Measurements from ENCODE around the gene MGAT3. TPM values are rescaled to one million over a fixed set of nuclear protein-coding genes. Genes with fewer than 3 reads are reported as not detected.

Gene MGAT3
- total and polyA plus RNA-seq, 2 donors (not counting 3 experiments of a cell fraction or from before 2014, with no cell fraction given), result not detected

DNA sequence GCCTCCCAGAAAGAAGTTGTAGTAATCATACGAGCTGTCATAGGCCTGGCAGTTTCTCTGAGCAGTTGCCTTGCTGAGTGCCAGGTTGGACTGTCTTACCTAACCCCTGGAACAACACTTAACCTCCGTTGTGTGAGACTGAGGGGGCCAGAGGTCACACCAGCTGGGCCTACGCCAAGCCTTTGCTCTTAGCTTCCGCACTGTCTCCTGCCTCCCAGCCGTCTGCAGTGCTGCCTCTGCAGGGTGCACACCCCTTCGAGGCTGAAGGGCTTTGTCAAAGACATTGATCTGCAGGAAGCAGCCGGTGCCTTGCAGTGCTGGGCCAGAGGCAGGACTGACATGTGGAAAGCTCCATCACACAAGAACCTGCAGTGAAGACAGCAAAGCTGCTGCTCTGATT is 40.5 kb upstream of the MGAT3 start:
- dilution Hi-C loops (cut with MboI; ENCODE audit: extremely low pct_ligation_motif_present, low sequenced_read_pairs), result no loop called here
- Histone ChIP-seq H4K20me1 (replicated peaks; ENCODE audit: control insufficient read depth, extremely low read depth, insufficient read depth, low read length) (no peaks in the 10 kb centered on the region), H3K9ac (replicated peaks; ENCODE audit: extremely low read depth, insufficient read depth, low read length) (no peak overlapping the region), H3K27me3 (ENCODE audit: control insufficient read depth in 2 of 2, insufficient read depth in 2 of 2, low read length in 2 of 2) (no peaks in the 10 kb centered on the region), H3K9me1 (replicated peaks; ENCODE audit: control insufficient read depth, extremely low read depth, insufficient read depth, low read length) (no peaks in the 10 kb centered on the region), H3K79me2 (ENCODE audit: control insufficient read depth, insufficient read depth, low read length) (no peaks in the 10 kb centered on the region), H2AFZ (ENCODE audit: low read depth, low read length) (no peak overlapping the region), H3K4me2 (ENCODE audit: insufficient read depth, low read length) (no peak overlapping the region), H3K9me3 (replicated peaks; ENCODE audit: control insufficient read depth, insufficient read depth, low read length) (no peaks in the 10 kb centered on the region), H3K27ac (ENCODE audit: insufficient read depth, low read depth, low read length) (no peak overlapping the region), H3K4me3 (replicated peaks in 1 of 3; ENCODE audit: insufficient read depth in 1 of 3, low read depth in 1 of 3, low read length in 3 of 3) (no peak overlapping the region), H3K36me3 (ENCODE audit: control insufficient read depth in 2 of 2, extremely low read depth in 1 of 2, insufficient read depth in 2 of 2, low read length in 2 of 2) (peaks cover 0 to 35% of the 10 kb centered on the region in 2 experiments), H3K4me1 (ENCODE audit: control insufficient read depth, extremely low read depth, insufficient read depth, low read length) (no peaks in the 10 kb centered on the region)
- peak; percentile 20 for DNase-seq (ENCODE audit: low read depth, low spot score)
- POLR2A ChIA-PET, result no interaction called here
- TF ChIP-seq JUN (IDR thresholded peaks at IDR 0.05; ENCODE audit: borderline replicate concordance, insufficient read depth, insufficient read length, low read depth), result no peak
- TF ChIP-seq EZH2 (IDR thresholded peaks at IDR 0.05; ENCODE audit: borderline replicate concordance, low read depth, low read length, severe bottlenecking), result no peak
- TF ChIP-seq POLR2AphosphoS5 (IDR thresholded peaks at IDR 0.05; ENCODE audit: insufficient read depth, low read depth, low read length), result no peak
- no peak for TF ChIP-seq MYC (IDR thresholded peaks at IDR 0.05; ENCODE audit: low read depth, low read length)
- TF ChIP-seq, protein P1, sequence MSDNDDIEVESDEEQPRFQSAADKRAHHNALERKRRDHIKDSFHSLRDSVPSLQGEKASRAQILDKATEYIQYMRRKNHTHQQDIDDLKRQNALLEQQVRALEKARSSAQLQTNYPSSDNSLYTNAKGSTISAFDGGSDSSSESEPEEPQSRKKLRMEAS (IDR thresholded peaks at IDR 0.05; ENCODE audit: insufficient read depth, insufficient read length), result no peak
- intact Hi-C loops (cut with micrococcal nuclease), result no loop called here
- BruUV-seq (replicated peaks), result no TSS peak
- FAIRE-seq, result no peak
- CTCF ChIA-PET, result interaction anchor here (2.0 kb wide), 1 partner anchor 21 kb away, joined by 6 read pairs; no protein-coding TSS in a partner anchor

DNA sequence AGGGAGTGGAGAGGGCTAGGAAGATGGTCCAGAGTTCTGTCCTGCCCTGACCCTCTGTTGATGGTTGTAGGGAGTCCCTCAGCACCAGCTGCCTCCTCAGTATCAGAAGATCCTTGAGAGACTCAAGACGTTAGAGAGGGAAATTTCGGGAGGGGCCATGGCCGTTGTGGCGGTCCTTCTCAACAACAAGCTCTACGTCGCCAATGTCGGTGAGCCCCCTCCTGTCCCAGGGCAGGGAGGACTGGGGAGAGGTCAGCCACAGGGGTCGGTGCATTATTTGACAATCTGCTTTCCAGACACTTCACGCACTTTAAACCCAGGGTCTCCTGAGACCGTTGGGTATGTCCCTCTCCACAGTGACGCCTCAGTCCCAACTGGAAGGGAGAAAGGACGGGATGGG is 39.2 kb upstream of the MGAT3 start:
- CTCF ChIA-PET, result interaction anchor here (2.0 kb wide), 1 partner anchor 19 kb away, joined by 6 read pairs; no protein-coding TSS in a partner anchor
- no peak for DNase-seq (ENCODE audit: low read depth, low spot score)
- Histone ChIP-seq H2AFZ (ENCODE audit: low read depth, low read length) (no peak overlapping the region), H3K27me3 (ENCODE audit: control insufficient read depth in 2 of 2, insufficient read depth in 2 of 2, low read length in 2 of 2) (no peaks in the 10 kb centered on the region), H3K9me3 (replicated peaks; ENCODE audit: control insufficient read depth, insufficient read depth, low read length) (no peaks in the 10 kb centered on the region), H3K9ac (replicated peaks; ENCODE audit: extremely low read depth, insufficient read depth, low read length) (no peak overlapping the region), H3K9me1 (replicated peaks; ENCODE audit: control insufficient read depth, extremely low read depth, insufficient read depth, low read length) (no peaks in the 10 kb centered on the region), H3K36me3 (ENCODE audit: control insufficient read depth in 2 of 2, extremely low read depth in 1 of 2, insufficient read depth in 2 of 2, low read length in 2 of 2) (peaks cover 2 to 42% of the 10 kb centered on the region in 2 experiments), H3K79me2 (ENCODE audit: control insufficient read depth, insufficient read depth, low read length) (no peaks in the 10 kb centered on the region), H4K20me1 (replicated peaks; ENCODE audit: control insufficient read depth, extremely low read depth, insufficient read depth, low read length) (no peaks in the 10 kb centered on the region), H3K4me2 (ENCODE audit: insufficient read depth, low read length) (no peak overlapping the region), H3K4me3 (replicated peaks in 1 of 3; ENCODE audit: insufficient read depth in 1 of 3, low read depth in 1 of 3, low read length in 3 of 3) (no peak overlapping the region), H3K27ac (ENCODE audit: insufficient read depth, low read depth, low read length) (no peak overlapping the region), H3K4me1 (ENCODE audit: control insufficient read depth, extremely low read depth, insufficient read depth, low read length) (no peaks in the 10 kb centered on the region)
- POLR2A ChIA-PET, result no interaction called here
- TF ChIP-seq, protein P2, sequence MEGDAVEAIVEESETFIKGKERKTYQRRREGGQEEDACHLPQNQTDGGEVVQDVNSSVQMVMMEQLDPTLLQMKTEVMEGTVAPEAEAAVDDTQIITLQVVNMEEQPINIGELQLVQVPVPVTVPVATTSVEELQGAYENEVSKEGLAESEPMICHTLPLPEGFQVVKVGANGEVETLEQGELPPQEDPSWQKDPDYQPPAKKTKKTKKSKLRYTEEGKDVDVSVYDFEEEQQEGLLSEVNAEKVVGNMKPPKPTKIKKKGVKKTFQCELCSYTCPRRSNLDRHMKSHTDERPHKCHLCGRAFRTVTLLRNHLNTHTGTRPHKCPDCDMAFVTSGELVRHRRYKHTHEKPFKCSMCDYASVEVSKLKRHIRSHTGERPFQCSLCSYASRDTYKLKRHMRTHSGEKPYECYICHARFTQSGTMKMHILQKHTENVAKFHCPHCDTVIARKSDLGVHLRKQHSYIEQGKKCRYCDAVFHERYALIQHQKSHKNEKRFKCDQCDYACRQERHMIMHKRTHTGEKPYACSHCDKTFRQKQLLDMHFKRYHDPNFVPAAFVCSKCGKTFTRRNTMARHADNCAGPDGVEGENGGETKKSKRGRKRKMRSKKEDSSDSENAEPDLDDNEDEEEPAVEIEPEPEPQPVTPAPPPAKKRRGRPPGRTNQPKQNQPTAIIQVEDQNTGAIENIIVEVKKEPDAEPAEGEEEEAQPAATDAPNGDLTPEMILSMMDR (IDR thresholded peaks at IDR 0.05; ENCODE audit: extremely low read depth in 1 of 2, insufficient read depth in 1 of 2, low read depth in 1 of 2, low read length in 2 of 2), result no peak
- TF ChIP-seq MYC (IDR thresholded peaks at IDR 0.05; ENCODE audit: low read depth, low read length), result no peak
- dilution Hi-C loops (cut with MboI; ENCODE audit: extremely low pct_ligation_motif_present, low sequenced_read_pairs), result no loop called here
- FAIRE-seq, result no peak
- BruUV-seq (replicated peaks), result no TSS peak
- intact Hi-C loops (cut with micrococcal nuclease), result no loop called here

Data from endothelial cell of umbilical vein (primary cell).